NCI-H526 (cell line): ENCODE results near the gene GUCA2B.
A peak's percentile ranks its signal among the peaks of the same experiment; 100 is the strongest.

Experiments used
- DNase-seq, 2 experiments: peaks; one replicate each; lab custom pipeline; 2025; lab: John Stamatoyannopoulos, UW

The GUCA2B gene

DNA sequence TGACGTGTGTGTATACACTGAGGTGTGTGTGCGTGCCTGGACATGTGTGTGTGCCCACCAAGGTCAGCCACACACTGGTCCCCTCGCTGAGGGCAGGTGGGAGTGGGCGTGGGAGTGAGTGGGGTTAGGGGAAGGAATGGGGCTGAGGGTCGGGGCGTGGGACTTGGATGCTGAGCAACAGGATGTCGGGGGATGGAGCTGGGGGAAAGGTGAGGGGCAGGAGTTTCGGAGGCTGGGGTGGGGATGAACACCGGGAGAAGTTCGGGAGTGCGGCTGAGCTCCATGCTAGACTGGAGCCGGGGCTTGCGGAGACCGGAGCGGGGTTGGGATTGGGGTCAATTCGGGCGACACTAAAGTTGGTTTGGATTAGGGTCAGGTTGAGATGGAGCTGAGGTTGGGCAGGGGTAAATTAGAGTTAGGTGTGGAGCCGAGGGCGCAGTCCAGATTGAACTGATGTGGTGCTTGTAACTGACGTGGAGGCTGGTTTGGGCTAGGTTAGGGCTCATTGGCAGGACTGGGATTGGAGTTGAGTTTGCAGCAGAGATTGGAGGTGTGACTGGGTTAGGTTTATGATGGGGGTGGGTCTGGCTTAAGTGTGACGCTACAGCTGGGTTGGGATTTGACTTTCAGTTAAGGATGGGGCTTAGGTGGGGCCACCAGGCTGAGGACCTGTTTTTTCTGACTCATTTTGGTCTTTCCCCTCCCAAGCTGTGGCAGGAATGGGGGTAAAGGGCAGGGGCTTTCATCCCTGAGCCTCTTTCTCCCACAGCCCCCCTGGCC lies 14.6 kb downstream of the GUCA2B start:
- DNase-seq: no peak

- no peak for DNase-seq
Measured at GRCh38 chr1:42168391-42168670, 15.1 kb downstream of the GUCA2B start.

DNA sequence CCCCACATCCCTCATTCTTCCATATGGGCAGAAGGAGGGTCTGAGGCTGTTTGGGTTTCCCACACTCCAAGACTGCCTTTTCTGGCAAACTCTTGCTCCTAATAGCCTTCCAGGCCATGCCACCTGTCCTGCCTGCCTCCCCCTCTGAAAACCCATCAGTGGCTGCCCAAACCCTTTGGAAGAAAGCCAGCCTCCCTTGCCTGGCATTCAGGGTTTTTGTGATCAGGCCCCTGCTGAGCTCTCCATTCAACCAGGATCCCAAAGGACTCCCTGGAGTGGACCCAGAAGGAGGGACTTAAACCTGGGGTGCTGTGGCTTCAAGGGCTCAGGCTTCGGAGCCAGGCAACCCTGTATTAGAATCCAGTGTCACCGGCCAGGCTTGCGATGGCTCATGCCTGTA lies 15.6 kb downstream of the GUCA2B start:
- DNase-seq: no peak

- no peak for DNase-seq
Measured at GRCh38 chr1:42170779-42171621, 17.8 kb downstream of the GUCA2B start.

DNA sequence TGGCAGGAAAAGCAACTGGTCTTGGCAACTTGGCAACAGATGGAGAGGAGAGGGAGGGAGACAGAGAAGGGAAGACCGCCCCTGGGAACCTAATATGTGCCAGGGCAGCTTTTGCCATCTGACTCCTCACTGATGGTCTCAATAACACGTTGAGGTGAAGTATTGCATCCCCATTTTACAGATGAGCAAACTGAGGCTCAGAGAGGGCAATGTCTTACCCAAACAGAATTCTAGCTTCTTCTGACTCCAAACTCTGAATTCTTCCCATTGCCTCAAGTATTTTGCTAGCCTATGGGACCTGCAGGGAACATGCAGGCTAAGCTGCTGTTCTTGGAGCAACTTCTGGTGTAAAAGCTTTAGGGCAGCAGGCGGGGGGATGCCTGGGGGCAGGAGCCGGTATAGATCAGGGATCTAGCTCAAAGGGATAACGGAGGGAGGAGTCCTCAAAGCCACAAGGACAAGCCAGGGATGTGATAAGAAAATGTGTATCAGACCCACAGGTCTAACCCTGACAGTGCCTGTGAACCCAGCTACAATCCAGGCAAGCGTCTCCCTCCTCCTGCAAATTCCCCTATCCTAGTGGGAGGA lies 18.6 kb downstream of the GUCA2B start:
- no peak for DNase-seq

- DNase-seq: peak in 1 of 2 experiments; percentile 11
Measured at GRCh38 chr1:42172381-42173133, 19.3 kb downstream of the GUCA2B start.

DNA sequence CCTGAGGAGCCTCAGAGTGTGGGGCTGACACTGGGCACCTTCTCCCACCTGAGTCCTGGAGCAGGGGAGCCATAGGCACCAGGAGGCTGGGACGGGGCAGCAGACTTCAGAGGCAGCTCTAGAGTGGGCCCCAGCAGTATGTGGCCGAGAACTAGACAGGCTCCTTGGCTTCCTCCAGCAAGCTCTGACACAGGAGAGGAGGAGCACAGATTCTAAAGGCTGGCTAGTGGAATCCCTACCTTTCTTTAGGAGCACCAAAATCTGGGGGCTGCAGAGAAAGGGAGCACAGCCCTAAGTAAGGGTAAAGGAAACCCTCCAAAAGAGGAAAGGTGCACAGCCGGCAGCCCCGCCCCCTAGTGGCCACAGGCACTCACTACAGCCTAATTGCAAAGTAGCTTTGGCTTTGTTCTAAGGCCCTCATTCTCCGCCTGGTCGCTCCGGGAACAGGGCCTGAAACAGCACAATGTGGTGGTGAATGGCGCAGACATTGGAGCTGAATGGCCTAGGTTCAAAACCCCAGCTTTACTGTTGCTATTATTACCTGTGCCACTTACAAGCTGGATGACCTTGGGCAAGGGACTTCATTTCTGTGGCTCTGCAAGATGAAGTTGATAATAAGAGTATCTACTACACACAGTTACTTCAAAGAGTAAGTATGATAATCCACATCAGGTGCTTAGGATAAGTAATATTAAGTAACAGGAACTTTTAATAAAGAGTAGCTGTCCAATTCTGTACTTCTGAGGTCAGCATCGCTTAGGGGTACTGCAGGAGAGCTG lies 20.1 kb downstream of the GUCA2B start:
- peak in 1 of 2 experiments; percentile 80 for DNase-seq

GRCh38 chr1:42173961-42174735 lies 20.9 kb downstream of the GUCA2B start:
- no peak for DNase-seq

- no peak for DNase-seq
Measured at GRCh38 chr1:42175314-42176054, 22.3 kb downstream of the GUCA2B start.

DNA sequence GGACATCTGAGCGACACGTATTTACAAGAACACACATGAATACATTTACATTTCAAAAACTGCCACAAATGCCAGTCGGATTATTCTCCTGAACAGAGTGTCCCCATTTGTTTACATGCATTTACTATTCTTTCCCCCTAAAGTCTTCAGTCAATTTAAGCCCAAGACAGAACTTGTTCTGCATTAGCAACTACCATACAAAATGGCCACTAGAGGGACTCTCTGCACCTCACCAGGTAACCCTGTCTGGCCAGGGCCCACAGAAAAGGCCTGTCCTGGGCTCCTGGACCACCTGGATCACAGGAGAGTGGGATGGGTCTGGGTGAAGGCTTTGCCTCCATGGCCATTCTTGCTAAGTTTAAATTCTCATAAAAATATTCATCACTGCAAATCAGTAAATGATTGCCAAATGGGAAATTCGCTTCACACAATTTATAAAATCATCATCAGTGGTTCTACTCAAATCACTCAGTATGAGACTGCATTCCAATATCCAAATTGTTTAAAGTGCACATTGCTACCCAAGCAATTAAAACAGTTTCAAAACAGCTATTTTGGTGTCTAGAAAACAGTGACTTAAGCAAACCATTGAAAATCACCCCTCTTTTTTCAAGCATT lies 23.8 kb downstream of the GUCA2B start:
- peak; percentile 67 to 81 for DNase-seq

DNA sequence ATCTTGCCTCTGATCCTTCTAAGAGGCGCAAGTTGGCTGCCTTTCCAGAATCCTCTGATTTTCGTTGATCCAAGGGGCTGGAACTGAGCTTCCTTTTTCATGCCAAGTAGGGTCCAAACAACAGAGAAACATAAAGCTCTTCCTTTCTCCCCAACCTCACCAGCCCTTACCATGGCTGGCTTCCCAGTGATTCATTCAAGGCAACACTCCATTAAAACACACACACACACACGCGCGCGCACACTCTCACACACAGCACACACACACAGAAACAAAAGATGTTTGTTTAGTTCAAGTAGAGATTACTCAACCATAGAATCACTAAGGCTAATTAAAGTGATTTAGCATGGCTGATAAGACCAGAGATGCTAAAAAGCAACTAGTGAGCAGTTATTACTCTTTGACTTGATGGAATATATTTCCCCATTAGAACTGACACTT lies 24.4 kb downstream of the GUCA2B start:
- peak; percentile 58 to 73 for DNase-seq

DNA sequence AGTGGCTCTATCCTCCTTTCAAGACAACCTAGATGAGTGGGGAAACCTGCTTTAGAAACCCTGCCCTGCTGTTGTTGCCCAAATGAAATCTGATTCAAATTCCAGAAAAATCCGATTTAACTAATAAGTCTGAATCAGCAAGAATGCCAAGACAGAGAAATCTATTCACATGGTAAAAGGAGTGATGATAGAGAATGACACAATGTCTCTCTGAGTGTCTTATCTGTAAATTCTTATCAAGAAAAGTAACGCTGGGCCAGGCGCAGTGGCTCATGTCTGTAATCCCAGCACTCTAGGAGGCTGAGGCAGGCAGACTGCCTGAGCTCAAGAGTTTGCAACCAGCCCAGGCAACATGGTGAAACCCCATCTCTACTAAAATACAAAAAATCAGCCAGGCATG lies 25.0 kb downstream of the GUCA2B start:
- DNase-seq: peak in 1 of 2 experiments; percentile 34

DNA sequence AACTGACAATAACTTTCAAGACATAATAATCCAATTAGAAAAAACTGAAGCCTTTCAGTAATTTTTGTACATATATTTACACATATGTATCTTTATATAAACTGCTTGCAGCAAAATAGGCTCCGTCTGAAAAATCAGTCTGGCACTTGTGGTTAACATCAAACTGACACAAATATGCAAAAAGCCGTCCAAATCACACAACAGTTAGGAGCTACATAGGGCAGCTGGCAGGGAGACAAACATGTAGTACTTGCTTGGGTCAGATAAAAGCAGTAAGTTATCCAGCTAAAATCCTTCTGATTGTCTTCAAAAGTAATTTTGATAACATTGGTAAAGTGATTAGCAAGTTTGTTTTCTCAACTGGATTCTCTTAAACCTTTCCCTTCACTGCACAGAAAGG lies 26.1 kb downstream of the GUCA2B start:
- DNase-seq: peak; percentile 44 to 76

DNA sequence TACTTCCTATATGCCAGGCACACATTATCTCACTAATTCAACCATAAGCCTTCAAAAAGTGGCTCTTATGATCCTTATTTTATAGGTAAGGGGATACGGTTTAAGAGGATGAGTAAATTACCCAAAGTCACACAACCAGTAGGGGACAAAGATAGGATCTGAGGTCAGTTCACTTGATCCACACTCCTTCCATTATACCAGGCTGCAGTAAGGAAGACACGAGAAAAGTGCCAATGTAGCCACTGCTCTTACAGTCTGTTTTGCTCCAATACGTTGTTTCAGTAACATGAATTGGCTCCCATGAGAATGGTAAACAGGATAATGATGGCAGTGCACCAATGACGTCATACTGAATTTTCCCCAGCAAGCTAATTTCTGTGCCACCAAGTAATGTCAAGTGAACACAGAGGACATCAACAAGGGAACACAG lies 26.7 kb downstream of the GUCA2B start:
- DNase-seq: no peak

DNA sequence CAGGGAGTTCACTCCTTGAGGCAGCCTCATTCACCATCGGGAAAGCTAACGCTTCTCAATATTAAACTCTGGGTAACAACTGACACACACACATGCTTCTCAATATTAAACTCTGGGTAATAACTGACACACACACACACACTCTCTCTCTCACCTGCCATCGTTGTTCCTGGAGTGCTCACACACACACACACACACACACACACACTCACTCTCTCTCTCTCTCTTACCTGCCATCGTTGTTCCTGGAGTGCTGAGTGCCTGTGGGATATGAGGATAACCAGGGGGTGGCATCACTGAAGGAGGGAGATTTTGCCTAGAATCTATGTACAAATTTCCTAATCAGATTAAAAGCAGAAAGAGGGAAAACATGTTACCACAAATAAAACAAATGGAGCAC lies 28.5 kb downstream of the GUCA2B start:
- no peak for DNase-seq

GRCh38 chr1:42183210-42183956 lies 30.2 kb downstream of the GUCA2B start:
- no peak for DNase-seq

DNA sequence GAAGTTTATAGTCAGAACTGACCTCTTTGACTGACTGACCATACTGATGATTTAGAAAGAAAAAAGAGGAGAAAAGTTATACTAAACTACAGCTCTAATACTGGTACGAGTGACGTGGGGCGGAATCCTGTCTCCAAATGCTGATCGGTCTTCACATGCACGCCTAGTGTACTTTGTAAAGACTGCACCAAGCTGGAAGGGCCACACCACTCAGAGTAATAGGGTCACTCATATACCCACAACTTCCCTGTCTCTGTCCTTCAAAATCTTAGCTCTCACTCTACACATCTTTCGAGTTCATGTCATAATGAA lies 30.7 kb downstream of the GUCA2B start:
- no peak for DNase-seq

GRCh38 chr1:42184616-42185015 lies 31.4 kb downstream of the GUCA2B start:
- no peak for DNase-seq

DNA sequence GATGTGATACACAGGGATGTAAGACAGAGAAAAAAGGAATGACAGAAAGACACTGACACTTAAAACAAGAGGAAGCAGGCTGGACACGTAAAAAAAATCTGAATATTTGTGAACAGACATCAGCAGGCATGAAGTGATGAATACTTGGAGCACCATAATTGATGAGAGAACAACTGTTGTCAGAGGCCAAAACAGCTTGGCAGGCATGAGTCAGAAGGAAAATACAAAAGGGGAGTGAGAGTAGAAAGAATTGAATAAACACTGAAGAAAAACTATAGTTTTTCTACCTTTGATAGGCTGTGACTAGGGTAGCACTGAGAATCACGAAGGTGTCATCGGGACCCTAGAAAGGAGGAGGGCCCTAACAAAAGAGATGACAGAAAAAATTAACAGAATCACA lies 32.9 kb downstream of the GUCA2B start:
- DNase-seq: no peak
